Measurements from ENCODE around the gene PARD6B.

The PARD6B gene

DNA sequence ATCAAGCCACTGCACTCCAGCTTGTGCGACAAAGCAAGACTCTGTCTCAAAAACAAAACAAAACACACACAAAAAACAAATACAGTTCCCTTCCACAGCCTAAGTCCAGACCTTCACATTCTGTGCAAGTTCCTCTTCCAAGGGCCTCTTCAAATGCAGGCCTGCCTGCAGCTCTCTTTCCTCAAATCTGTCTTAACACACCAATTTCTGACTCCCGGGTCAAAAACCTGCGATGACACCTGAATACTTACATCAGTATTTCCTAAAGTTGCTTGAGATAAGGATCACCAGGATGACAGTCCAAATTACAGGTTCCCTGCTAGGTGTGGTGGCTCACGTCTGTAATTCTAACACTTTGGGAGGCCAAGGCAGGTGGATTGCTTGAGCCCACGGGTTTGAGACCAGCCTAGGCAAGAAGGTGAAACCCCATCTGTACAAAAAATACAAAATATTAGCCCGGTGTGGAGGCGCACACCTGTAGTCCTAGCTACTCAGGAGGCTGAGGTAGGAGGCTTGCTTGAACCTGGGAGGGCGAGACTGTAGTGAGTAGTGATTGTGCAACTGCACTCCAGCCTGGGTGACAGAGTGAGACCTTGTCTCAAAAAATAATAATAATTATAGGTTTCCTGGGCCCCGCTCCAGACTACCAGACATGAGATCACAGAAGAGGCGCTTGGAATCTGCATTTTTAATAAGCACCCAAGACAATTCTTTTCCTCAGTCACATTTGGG lies 8.8 kb upstream of the PARD6B start:
- TF ChIP-seq, protein P1, sequence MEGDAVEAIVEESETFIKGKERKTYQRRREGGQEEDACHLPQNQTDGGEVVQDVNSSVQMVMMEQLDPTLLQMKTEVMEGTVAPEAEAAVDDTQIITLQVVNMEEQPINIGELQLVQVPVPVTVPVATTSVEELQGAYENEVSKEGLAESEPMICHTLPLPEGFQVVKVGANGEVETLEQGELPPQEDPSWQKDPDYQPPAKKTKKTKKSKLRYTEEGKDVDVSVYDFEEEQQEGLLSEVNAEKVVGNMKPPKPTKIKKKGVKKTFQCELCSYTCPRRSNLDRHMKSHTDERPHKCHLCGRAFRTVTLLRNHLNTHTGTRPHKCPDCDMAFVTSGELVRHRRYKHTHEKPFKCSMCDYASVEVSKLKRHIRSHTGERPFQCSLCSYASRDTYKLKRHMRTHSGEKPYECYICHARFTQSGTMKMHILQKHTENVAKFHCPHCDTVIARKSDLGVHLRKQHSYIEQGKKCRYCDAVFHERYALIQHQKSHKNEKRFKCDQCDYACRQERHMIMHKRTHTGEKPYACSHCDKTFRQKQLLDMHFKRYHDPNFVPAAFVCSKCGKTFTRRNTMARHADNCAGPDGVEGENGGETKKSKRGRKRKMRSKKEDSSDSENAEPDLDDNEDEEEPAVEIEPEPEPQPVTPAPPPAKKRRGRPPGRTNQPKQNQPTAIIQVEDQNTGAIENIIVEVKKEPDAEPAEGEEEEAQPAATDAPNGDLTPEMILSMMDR (conservative IDR thresholded peaks at IDR 0.05; ENCODE audit: low read depth, low read length), result no peak
- no peaks in the 10 kb centered on the region for H3K4me1 ChIP-seq (ENCODE audit: low read depth, poor library complexity, severe bottlenecking)
- H3K27ac ChIP-seq, result no peak overlapping the region
- H2AFZ ChIP-seq (ENCODE audit: low read depth), result no peak overlapping the region
- no peaks in the 10 kb centered on the region for H3K79me2 ChIP-seq (ENCODE audit: insufficient read depth, low read depth)
- H3K9ac ChIP-seq, result no peak overlapping the region
- H3K36me3 ChIP-seq (ENCODE audit: insufficient read depth), result no peaks in the 10 kb centered on the region
- H3K27me3 ChIP-seq (ENCODE audit: insufficient read depth, low read depth), result no peaks in the 10 kb centered on the region
- no peaks in the 10 kb centered on the region for H4K20me1 ChIP-seq (ENCODE audit: insufficient read depth)
- H3K4me3 ChIP-seq (IDR thresholded peaks at IDR 0.05; ENCODE audit: insufficient read depth, low read depth, low read length), result no peak overlapping the region
- H3K4me2 ChIP-seq, result no peak overlapping the region

- H3K9ac ChIP-seq, result no peak overlapping the region
- H3K27ac ChIP-seq, result no peak overlapping the region
- no peaks in the 10 kb centered on the region for H3K27me3 ChIP-seq (ENCODE audit: insufficient read depth, low read depth)
- no peaks in the 10 kb centered on the region for H3K79me2 ChIP-seq (ENCODE audit: insufficient read depth, low read depth)
- H3K4me2 ChIP-seq, result no peak overlapping the region
- no peak overlapping the region for H3K4me3 ChIP-seq (IDR thresholded peaks at IDR 0.05; ENCODE audit: insufficient read depth, low read depth, low read length)
- no peak overlapping the region for H2AFZ ChIP-seq (ENCODE audit: low read depth)
- H3K4me1 ChIP-seq (ENCODE audit: low read depth, poor library complexity, severe bottlenecking), result no peaks in the 10 kb centered on the region
- no peaks in the 10 kb centered on the region for H3K36me3 ChIP-seq (ENCODE audit: insufficient read depth)
- TF ChIP-seq, protein P1 (conservative IDR thresholded peaks at IDR 0.05; ENCODE audit: low read depth, low read length), result no peak
- no peaks in the 10 kb centered on the region for H4K20me1 ChIP-seq (ENCODE audit: insufficient read depth)
These were observed 7.7 kb upstream of the PARD6B start for GRCh38 chr20:50723672-50724071.

DNA sequence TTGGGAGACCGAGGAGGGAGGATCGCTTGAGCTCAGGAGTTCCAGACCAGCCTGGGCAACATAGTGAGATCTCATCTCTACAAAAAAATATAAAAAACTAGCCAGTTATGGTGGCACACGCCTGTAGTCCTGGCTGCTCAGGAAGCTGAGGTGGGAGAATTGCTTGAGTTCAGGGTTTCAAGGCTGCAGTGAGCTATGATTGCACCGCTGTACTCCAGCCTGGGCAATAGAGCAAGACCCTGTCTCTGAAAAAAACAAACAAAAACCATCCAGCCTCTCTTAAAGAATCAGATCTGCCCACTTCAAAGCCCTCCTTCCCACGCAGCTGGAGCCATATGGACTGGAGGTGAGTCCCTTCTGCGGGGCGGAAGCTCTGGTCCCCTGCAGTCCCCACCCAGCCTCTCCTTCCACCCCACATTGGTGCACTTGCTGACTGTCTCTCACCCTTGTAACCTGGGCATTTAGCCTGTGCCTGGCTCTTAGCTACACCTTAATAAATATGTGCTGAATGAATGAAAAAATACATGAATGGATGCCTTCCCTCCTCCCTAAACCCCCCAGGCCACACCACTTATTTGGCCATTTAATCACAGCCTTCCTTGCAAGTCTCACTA lies 7.2 kb upstream of the PARD6B start:
- no peak overlapping the region for H3K4me3 ChIP-seq (IDR thresholded peaks at IDR 0.05; ENCODE audit: insufficient read depth, low read depth, low read length)
- H3K9ac ChIP-seq, result no peak overlapping the region

DNA sequence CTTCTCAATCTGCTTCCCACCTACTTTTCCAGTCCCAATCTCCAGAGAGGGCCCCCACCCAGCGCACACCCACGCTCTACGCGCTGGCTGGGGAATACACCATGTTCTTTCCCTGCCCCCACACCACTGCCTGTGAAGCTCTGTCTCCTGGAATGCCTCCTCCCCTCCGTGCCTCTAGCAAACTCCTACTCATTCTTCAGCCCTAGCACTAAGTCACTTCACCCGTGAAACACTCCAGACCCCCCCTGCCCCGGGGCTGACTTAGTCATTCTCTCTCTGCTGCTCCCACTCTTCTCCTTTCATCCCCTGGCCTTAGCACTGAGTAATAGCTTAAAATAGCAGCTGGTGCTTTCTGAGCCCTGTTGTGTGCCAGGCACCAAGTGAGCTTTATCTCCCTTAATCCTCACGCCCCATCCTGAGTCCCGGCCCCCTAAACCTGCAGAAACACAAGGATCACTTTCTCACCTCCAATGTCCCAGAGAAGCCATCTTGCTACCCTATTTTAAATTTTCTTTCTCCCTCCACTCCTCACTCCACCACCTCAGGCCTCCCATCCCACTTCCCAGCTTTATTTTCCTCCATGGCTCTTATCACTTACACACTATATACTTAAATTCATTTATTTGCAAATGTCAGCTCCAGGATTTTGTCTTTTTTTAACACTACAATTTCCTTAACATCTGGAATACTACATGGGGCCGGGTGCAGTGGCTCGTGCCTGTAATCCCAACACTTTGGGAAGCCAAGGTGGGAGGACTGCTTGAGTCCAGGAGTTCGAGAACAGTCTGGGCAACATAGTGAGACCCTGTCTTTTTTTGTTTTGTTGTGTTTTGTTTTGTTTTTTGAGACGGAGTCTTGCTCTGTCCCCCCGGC lies 6.3 kb upstream of the PARD6B start:
- H3K27ac ChIP-seq, result no peak overlapping the region
- H3K9ac ChIP-seq, result no peak overlapping the region
- H4K20me1 ChIP-seq (ENCODE audit: insufficient read depth), result no peaks in the 10 kb centered on the region
- H3K36me3 ChIP-seq (ENCODE audit: insufficient read depth), result no peaks in the 10 kb centered on the region
- TF ChIP-seq, protein P1 (conservative IDR thresholded peaks at IDR 0.05; ENCODE audit: low read depth, low read length), result no peak
- no peaks in the 10 kb centered on the region for H3K79me2 ChIP-seq (ENCODE audit: insufficient read depth, low read depth)
- no peaks in the 10 kb centered on the region for H3K27me3 ChIP-seq (ENCODE audit: insufficient read depth, low read depth)
- H3K4me1 ChIP-seq (ENCODE audit: low read depth, poor library complexity, severe bottlenecking), result peaks cover 4% of the 10 kb centered on the region
- H2AFZ ChIP-seq (ENCODE audit: low read depth), result no peak overlapping the region
- H3K4me3 ChIP-seq (IDR thresholded peaks at IDR 0.05; ENCODE audit: insufficient read depth, low read depth, low read length), result no peak overlapping the region
- no peak overlapping the region for H3K4me2 ChIP-seq

More for the DNA sequence above, 7.2 kb upstream of the PARD6B start:
- Histone ChIP-seq H3K27ac (no peak overlapping the region), H3K4me1 (ENCODE audit: low read depth, poor library complexity, severe bottlenecking) (no peaks in the 10 kb centered on the region), H4K20me1 (ENCODE audit: insufficient read depth) (no peaks in the 10 kb centered on the region), H3K36me3 (ENCODE audit: insufficient read depth) (no peaks in the 10 kb centered on the region), H3K27me3 (ENCODE audit: insufficient read depth, low read depth) (no peaks in the 10 kb centered on the region), H3K4me2 (no peak overlapping the region), H3K79me2 (ENCODE audit: insufficient read depth, low read depth) (no peaks in the 10 kb centered on the region), H2AFZ (ENCODE audit: low read depth) (no peak overlapping the region)
- TF ChIP-seq, protein P1 (conservative IDR thresholded peaks at IDR 0.05; ENCODE audit: low read depth, low read length), result no peak

Data from KMS-11 (cell line).